Neural progenitor cell (in vitro differentiated cells): ENCODE measurements around the gene NEK6.

Source experiments
- EZH2 ChIP-seq: fragments of 200-600 bp; sonication (generic); IDR thresholded peaks from 2 replicates; pipeline ENCODE4 v1.6.1; 2017; ENCODE audit warnings: antibody characterized with exemption, mild to moderate bottlenecking, moderate library complexity
- TF ChIP-seq, protein P1 (sequence below): fragments of 200-600 bp; sonication (generic); IDR thresholded peaks from 2 replicates; pipeline ENCODE4 v1.5.1; 2017; ENCODE audit warnings: antibody characterized with exemption, mild to moderate bottlenecking

DNA sequence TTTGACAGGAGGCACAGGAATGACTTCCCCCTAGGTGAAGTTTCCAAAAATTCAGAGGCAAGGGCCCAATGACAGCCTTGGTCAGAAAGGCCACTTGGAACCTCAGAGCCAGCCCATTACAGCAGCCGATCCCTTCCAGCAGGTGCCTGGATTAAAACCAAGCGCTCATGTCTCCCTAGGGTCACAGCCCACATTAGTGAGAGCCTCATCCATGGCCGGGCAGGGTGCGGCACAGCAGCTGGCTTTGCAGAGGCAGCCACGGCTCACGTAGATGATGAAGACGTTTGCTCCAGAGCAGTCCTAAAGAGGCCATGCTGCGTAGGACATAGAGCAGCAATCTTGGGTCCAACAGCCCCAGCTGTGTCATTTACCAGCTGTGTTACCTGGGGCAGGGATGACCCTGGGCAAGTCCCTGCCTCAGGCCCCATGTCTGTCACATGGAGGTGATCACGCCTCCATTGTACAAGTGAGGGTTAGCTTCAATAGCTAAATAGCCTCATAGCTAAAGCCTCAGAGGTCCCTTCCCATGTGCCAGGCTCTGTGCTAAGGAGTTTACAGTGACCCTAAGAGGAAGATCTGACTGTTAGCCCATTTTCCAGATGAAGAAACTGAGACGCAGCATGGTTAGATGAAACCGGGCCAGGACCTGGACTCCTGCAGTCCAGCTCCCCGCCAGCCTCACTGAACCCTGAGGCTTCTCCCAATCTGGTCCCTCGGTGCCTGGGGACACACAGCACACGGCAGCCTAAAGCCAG is 39.2 kb downstream of the NEK6 start:
- TF ChIP-seq, protein P1, sequence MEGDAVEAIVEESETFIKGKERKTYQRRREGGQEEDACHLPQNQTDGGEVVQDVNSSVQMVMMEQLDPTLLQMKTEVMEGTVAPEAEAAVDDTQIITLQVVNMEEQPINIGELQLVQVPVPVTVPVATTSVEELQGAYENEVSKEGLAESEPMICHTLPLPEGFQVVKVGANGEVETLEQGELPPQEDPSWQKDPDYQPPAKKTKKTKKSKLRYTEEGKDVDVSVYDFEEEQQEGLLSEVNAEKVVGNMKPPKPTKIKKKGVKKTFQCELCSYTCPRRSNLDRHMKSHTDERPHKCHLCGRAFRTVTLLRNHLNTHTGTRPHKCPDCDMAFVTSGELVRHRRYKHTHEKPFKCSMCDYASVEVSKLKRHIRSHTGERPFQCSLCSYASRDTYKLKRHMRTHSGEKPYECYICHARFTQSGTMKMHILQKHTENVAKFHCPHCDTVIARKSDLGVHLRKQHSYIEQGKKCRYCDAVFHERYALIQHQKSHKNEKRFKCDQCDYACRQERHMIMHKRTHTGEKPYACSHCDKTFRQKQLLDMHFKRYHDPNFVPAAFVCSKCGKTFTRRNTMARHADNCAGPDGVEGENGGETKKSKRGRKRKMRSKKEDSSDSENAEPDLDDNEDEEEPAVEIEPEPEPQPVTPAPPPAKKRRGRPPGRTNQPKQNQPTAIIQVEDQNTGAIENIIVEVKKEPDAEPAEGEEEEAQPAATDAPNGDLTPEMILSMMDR: no peak
- no peak for TF ChIP-seq EZH2
